Fibroblast of lung (primary cell): ENCODE measurements around the gene ZSCAN9. TPM values are rescaled to one million over a fixed set of nuclear protein-coding genes. Genes with fewer than 3 reads are reported as not detected.

Experiments used
- DNase-seq, 2 donors: peaks; one replicate each; pipeline versions ENCODE4 v3.0.0 to v3.0.0-alpha.2; 2010; ENCODE audit warnings: low read depth in 2 of 2
- H2AFZ ChIP-seq: 2 replicates; pipeline ENCODE4 v1.5.1; 2012; ENCODE audit warnings: low read length, control low read depth, inconsistent platforms
- H3K27ac ChIP-seq: 2 replicates; pipeline ENCODE4 v1.5.1; 2011; ENCODE audit warnings: low read length, control low read depth; ENCODE audit not compliant: insufficient read depth
- H3K27me3 ChIP-seq: 2 replicates; pipeline ENCODE4 v1.5.1; 2011; ENCODE audit warnings: mild to moderate bottlenecking, low read length; ENCODE audit not compliant: control insufficient read depth, insufficient read depth
- H3K36me3 ChIP-seq: 2 replicates; pipeline ENCODE4 v1.5.1; 2011; ENCODE audit warnings: low read length; ENCODE audit not compliant: control insufficient read depth, insufficient read depth
- H3K4me1 ChIP-seq: 2 replicates; pipeline ENCODE4 v1.5.1; 2011; ENCODE audit warnings: low read length; ENCODE audit not compliant: control insufficient read depth, insufficient read depth; ENCODE audit errors: extremely low read depth
- H3K4me2 ChIP-seq: 2 replicates; pipeline ENCODE4 v1.5.1; 2011; ENCODE audit warnings: low read length, control low read depth; ENCODE audit not compliant: insufficient read depth; ENCODE audit errors: extremely low read depth
- H3K4me3 ChIP-seq, 4 experiments: fragments of 200-600 bp in 1 of 4; sonication (generic) in 1 of 4; replicated peaks in 1 of 4; 2 replicates each; pipeline ENCODE4 v1.5.1; 2011 to 2016; ENCODE audit warnings: low read length in 4 of 4, low read depth in 3 of 4, mild to moderate bottlenecking in 3 of 4, control low read depth in 2 of 4, inconsistent platforms in 1 of 4, mixed read lengths in 1 of 4; ENCODE audit not compliant: insufficient read depth in 1 of 4; ENCODE audit errors: control extremely low read depth in 1 of 4
- H3K79me2 ChIP-seq: 2 replicates; pipeline ENCODE4 v1.5.1; 2012; ENCODE audit warnings: mild to moderate bottlenecking, low read length, inconsistent platforms; ENCODE audit not compliant: control insufficient read depth, insufficient read depth
- H3K9ac ChIP-seq: 2 replicates; pipeline ENCODE4 v1.5.1; 2011; ENCODE audit warnings: mild to moderate bottlenecking, low read length, control low read depth; ENCODE audit not compliant: insufficient read depth
- H3K9me3 ChIP-seq: 2 replicates; pipeline ENCODE4 v1.5.1; 2012; ENCODE audit warnings: low read depth, low read length; ENCODE audit not compliant: control insufficient read depth, insufficient read depth
- H4K20me1 ChIP-seq: 2 replicates; pipeline ENCODE4 v1.5.1; 2011; ENCODE audit warnings: low read length; ENCODE audit not compliant: control insufficient read depth, insufficient read depth; ENCODE audit errors: extremely low read depth
- CTCF ChIP-seq, 2 donors: IDR thresholded peaks in 1 of 2; conservative IDR thresholded peaks in 1 of 2; 1 replicate in 1 of 2; 2 replicates in 1 of 2; pipeline ENCODE4 v1.5.1; 2011 to 2012; ENCODE audit warnings: low read length in 2 of 2, control low read depth in 1 of 2, inconsistent platforms in 1 of 2, low read depth in 1 of 2, mild to moderate bottlenecking in 1 of 2
- EZH2 ChIP-seq: IDR thresholded peaks from 2 replicates; pipeline ENCODE4 v1.5.1; 2012; ENCODE audit warnings: low read length, control low read depth, mild to moderate bottlenecking; ENCODE audit errors: missing control alignments
- polyA plus RNA-seq, 2 donors: library from polyadenylated mRNA; depleted of rRNA in 1 of 2; stranded (reverse) in 1 of 2; unstranded in 1 of 2; fragments of >200 nt; gene quantifications; 2 replicates each; pipeline ENCODE4 v1.2.1, GENCODE V29; 2011 to 2012; ENCODE audit warnings: missing spikeins in 1 of 2
- total RNA-seq: library from RNA; depleted of rRNA; stranded (reverse); fragments of >200 nt; gene quantifications from 2 replicates; pipeline ENCODE4 v1.2.1, GENCODE V29; 2014

ZSCAN9 gene
- total and polyA plus RNA-seq, 2 donors (not counting 1 experiment from before 2014, with no cell fraction given), result 11.3 to 11.6 TPM

GRCh38 chr6:28211840-28212509, 13.1 kb upstream of the ZSCAN9 start:
- TF ChIP-seq EZH2 (no peak), CTCF (conservative IDR thresholded peaks at IDR 0.05 in 1 of 2, IDR thresholded peaks at IDR 0.05 in 1 of 2; ENCODE audit: low read depth in 1 of 2, low read length in 2 of 2) (no peak)

GRCh38 chr6:28212510-28213212, 12.4 kb upstream of the ZSCAN9 start:
- Histone ChIP-seq H3K36me3 (no peaks in the 10 kb centered on the region), H3K4me2 (peak overlapping the region; percentile 92), H2AFZ (peak overlapping the region; percentile 63), H3K79me2 (no peaks in the 10 kb centered on the region), H3K9me3 (no peaks in the 10 kb centered on the region), H3K4me1 (no peaks in the 10 kb centered on the region), H4K20me1 (no peaks in the 10 kb centered on the region), H3K4me3 (peak overlapping the region; percentile 47 to 70 (median 59)), H3K27me3 (peaks cover 18% of the 10 kb centered on the region), H3K9ac (no peak overlapping the region), H3K27ac (no peak overlapping the region)
- no peak for TF ChIP-seq EZH2
- TF ChIP-seq CTCF (conservative IDR thresholded peaks at IDR 0.05 in 1 of 2, IDR thresholded peaks at IDR 0.05 in 1 of 2; ENCODE audit: low read depth in 1 of 2, low read length in 2 of 2), result no peak
- DNase-seq, result peak; percentile 83 to 90

More at GRCh38 chr6:28211840-28212509, 13.1 kb upstream of the ZSCAN9 start:
- Histone ChIP-seq H3K79me2 (no peaks in the 10 kb centered on the region), H3K4me2 (peak overlapping the region; percentile 92), H3K27ac (no peak overlapping the region), H3K9ac (no peak overlapping the region), H3K36me3 (no peaks in the 10 kb centered on the region), H3K4me3 (peak overlapping the region; percentile 47 to 70 (median 59)), H3K27me3 (peaks cover 18% of the 10 kb centered on the region), H3K9me3 (no peaks in the 10 kb centered on the region), H3K4me1 (no peaks in the 10 kb centered on the region), H2AFZ (peak overlapping the region; percentile 14), H4K20me1 (no peaks in the 10 kb centered on the region)
- DNase-seq, result peak in 1 of 2 donors; percentile 2

- H2AFZ ChIP-seq, result no peak overlapping the region
- H3K9me3 ChIP-seq, result no peaks in the 10 kb centered on the region
- TF ChIP-seq EZH2 (no peak), CTCF (conservative IDR thresholded peaks at IDR 0.05 in 1 of 2, IDR thresholded peaks at IDR 0.05 in 1 of 2; ENCODE audit: low read depth in 1 of 2, low read length in 2 of 2) (no peak)
- H3K27me3 ChIP-seq, result peaks cover 18% of the 10 kb centered on the region
- no peak for DNase-seq
- H3K36me3 ChIP-seq, result no peaks in the 10 kb centered on the region
- peak overlapping the region in 2 of 4 experiments; percentile 64 to 70 for H3K4me3 ChIP-seq
- peak overlapping the region; percentile 51 for H3K4me2 ChIP-seq
- H3K4me1 ChIP-seq, result peaks cover under 1% of the 10 kb centered on the region
- H4K20me1 ChIP-seq, result no peaks in the 10 kb centered on the region
- no peaks in the 10 kb centered on the region for H3K79me2 ChIP-seq
- no peak overlapping the region for H3K27ac ChIP-seq
- H3K9ac ChIP-seq, result no peak overlapping the region
Observed at GRCh38 chr6:28213213-28213523, 11.9 kb upstream of the ZSCAN9 start.
